22Rv1 (cell line): ENCODE measurements around the gene CAPN2.
"Not testable (repeated sequence)": the region's sequence is repeated elsewhere in the genome, so short reads cannot be mapped to it uniquely, and the experiment has no call there.

Experiments
- H3K27ac ChIP-seq: fragments of 450-650 bp; 2 replicates; pipeline ENCODE4 v1.5.1; 2017
- ZFX ChIP-seq: fragments of 450-650 bp; IDR thresholded peaks from 2 replicates; pipeline ENCODE4 v1.6.1; 2017; ENCODE audit warnings: antibody characterized with exemption, borderline replicate concordance
- TF ChIP-seq, protein P1 (sequence below): fragments of 450-650 bp; IDR thresholded peaks from 2 replicates; pipeline ENCODE4 v1.5.1; 2017; ENCODE audit warnings: mild to moderate bottlenecking

Gene CAPN2

DNA sequence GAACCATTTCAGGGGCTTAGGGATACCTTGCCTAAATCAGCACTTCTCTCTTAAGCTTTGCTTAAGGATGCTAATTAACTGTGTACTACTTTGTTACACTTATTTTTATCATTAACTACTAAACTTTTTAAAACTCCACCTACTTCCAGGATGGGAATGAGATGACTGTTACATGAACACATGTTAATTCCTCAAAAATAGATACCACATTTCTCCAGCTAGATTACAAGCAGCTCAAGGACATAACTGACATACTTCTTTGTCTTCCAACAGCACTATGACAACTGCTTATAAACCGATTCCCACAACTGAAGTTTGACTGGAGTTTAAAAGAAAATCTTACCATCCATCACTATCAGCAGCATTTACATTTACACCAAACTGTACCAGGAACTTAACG is 79.7 kb downstream of the CAPN2 start:
- H3K27ac ChIP-seq, result no peak overlapping the region
- TF ChIP-seq, protein P1, sequence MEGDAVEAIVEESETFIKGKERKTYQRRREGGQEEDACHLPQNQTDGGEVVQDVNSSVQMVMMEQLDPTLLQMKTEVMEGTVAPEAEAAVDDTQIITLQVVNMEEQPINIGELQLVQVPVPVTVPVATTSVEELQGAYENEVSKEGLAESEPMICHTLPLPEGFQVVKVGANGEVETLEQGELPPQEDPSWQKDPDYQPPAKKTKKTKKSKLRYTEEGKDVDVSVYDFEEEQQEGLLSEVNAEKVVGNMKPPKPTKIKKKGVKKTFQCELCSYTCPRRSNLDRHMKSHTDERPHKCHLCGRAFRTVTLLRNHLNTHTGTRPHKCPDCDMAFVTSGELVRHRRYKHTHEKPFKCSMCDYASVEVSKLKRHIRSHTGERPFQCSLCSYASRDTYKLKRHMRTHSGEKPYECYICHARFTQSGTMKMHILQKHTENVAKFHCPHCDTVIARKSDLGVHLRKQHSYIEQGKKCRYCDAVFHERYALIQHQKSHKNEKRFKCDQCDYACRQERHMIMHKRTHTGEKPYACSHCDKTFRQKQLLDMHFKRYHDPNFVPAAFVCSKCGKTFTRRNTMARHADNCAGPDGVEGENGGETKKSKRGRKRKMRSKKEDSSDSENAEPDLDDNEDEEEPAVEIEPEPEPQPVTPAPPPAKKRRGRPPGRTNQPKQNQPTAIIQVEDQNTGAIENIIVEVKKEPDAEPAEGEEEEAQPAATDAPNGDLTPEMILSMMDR, result no peak
- TF ChIP-seq ZFX, result no peak

DNA sequence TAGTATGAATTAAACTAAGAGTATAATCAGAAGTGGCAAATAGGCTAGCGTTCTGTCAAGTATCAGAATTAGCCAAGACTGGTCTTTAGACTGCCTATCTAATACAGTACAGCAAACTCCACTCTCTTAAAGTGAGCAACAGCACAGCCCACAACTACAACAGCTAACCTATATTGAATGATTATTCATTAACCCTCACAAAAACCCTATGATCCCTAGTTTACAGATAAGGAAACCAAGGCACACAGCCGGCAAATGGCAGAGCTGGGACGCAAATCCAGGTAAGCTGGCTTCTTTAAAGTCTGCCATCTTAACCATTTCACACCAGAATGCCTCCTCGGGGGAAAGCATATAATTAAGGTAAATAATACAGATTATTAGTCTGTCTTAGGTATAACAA is 81.4 kb downstream of the CAPN2 start:
- no peak overlapping the region for H3K27ac ChIP-seq
- TF ChIP-seq ZFX, result no peak
- TF ChIP-seq, protein P1, result no peak

DNA sequence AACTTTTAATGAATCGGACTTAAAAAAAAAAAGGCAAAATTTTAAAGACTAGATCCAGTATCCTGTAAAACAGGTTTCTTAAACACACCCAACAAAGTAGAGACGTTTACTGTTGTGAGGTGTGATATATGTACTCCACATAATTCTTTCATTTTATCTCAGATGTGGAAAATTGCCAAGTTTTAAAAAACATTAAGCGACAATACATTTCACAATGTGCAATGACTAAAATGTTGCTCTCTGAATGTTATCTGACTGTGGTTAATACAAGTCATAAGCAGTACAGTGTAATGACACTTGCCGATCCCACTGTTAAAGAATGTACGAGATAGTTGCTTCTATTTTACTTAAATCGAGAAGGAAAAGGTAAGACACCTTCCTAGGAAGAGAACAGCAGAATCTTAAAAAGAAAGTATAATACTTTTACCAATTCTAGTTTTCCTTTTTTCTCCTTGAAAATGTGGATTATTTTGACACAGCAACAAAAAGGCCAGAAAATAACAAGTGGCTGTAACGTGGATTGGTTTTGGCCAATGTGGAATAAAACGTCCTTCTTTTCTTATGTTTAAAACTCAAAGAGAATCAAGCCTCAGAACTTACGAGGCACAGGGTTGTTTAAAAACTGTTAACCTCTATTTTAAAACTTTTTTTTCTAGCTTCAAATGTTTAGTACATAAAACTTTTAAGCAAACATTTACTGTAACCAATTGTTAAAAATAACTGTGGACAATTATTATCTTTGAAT is 82.0 kb downstream of the CAPN2 start:
- TF ChIP-seq ZFX, result no peak
- TF ChIP-seq, protein P1, result no peak
- no peak overlapping the region for H3K27ac ChIP-seq

DNA sequence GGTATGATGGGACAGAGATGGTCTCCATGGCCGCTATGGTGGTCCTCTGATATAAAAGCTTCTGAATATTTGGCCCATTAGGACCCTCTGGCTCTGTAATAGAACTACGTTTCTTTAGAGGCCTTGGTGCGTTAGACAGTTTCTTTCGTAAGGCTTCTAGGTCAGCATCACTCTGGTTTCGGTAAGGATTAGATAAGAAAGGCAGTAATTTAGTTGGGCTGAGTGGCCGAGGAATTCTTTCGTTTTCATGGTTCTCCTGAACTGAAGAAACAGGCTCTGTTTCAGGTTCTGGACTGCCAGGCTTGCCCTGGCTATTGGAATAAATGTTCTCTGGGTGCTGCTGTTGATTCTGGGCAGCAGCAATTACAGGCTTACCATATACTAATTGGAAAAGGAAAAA is 83.9 kb downstream of the CAPN2 start:
- TF ChIP-seq, protein P1, result no peak
- no peak for TF ChIP-seq ZFX
- no peak overlapping the region for H3K27ac ChIP-seq

DNA sequence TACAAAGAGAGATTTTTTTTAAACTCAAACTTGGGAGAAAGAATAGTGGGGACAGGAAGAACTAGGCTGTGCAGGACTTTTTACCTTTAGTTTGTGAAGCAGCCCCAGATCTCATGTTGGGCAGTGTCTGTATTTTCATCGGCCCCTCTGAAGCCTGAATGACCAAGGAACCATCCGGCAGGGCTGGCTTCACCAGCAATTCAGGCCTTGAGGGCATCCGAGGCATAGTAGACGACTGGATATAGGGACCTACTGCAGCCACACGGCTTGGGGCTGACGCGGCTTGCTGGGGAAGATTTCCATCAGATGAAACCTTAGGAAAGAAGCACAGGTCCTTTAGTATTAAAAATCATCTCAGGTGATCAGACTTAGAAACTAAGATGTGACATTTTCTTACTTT is 89.7 kb downstream of the CAPN2 start:
- no peak overlapping the region for H3K27ac ChIP-seq
- TF ChIP-seq, protein P1, result no peak
- TF ChIP-seq ZFX, result no peak

DNA sequence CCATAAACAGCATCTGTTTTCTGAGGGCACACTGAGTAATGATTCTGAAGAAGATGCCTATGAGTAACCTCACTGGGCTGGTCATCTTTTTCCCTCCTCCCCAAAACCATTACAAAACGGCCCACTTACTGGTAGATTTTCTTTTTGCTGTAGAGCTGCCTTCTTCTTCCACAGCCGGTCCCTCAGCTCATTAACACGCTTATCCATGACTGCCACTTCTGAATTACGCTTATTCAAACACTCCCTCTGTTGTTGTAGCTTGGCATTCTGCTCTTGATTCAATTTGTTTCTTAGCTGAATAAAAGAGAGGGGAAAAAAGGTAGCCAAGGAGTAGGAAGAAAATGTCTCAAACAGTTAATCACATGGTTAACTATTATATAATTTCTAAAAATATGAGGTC is 90.3 kb downstream of the CAPN2 start:
- H3K27ac ChIP-seq, result no peak overlapping the region
- TF ChIP-seq, protein P1, result no peak
- TF ChIP-seq ZFX, result no peak

DNA sequence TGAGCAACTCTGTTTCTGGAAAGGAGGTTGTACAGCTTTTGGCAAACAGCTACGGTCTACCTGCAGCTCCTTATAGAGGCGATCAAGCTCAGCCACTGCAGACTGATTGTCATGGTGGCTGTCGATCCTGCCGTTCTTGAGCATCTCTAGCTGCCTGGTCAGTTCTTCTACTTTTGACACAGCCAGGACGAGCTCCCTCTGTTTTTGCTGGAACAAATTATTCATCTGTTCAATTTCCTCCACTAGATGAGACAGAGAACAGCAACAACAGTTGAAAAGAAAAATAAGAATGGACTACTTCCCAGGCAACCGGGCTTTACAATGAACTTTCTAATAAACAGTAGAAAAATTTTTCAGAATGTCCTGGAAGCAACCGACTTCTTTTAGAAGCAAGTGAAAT is 90.9 kb downstream of the CAPN2 start:
- H3K27ac ChIP-seq, result no peak overlapping the region
- TF ChIP-seq ZFX, result no peak
- TF ChIP-seq, protein P1, result no peak

DNA sequence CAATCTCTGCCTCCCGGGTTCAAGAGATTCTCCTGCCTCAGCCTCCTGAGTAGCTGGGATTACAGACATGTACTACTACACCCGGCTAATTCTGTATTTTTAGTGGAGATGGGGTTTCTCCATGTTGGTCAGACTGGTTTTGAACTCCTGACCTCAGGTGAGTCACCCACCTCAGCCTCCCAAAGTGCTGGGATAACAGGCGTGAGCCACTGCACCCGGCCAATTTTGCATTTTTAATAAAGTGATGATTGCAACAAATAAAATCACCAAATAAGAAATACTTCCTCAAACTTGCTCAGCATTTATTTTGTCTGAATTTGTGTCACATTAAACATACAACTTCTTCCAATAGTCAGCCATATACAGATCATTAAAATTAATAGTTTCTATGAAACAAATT is 97.6 kb downstream of the CAPN2 start:
- H3K27ac ChIP-seq, result not testable (repeated sequence)
